Measurements from ENCODE around the gene LHFPL6. TPM values are rescaled to one million over a fixed set of nuclear protein-coding genes. Genes with fewer than 3 reads are reported as not detected.

LHFPL6 gene
- total RNA-seq, 1 experiment from 2014 or later, result 3.6 TPM

GRCh38 chr13:39486758-39487157 lies 116.2 kb downstream of the LHFPL6 start:
- TF ChIP-seq CTCF (IDR thresholded peaks at IDR 0.05; ENCODE audit: insufficient read depth in 1 of 2, low read depth in 1 of 2, low read length in 1 of 2, severe bottlenecking in 1 of 2, unreplicated experiment in 1 of 2), result no peak
- DNase-seq, result no peak
- H3K36me3 Mint-ChIP-seq (ENCODE audit: insufficient read depth, unreplicated experiment), result no peaks in the 10 kb centered on the region
- no peak overlapping the region for H3K27ac Mint-ChIP-seq (ENCODE audit: unreplicated experiment)
- H3K4me3 Mint-ChIP-seq (ENCODE audit: unreplicated experiment), result no peak overlapping the region
- Histone ChIP-seq H3K36me3 (ENCODE audit: control insufficient read depth, insufficient read depth, low read length) (no peaks in the 10 kb centered on the region), H3K27me3 (replicated peaks; ENCODE audit: control insufficient read depth, insufficient read depth, low read length) (no peaks in the 10 kb centered on the region; the same call in 1 of the 2 replicates), H3K4me3 (ENCODE audit: low read depth, low read length) (no peak overlapping the region), H3K9me3 (no peaks in the 10 kb centered on the region), H3K4me1 (no peaks in the 10 kb centered on the region)
- peaks cover 7% of the 10 kb centered on the region for H3K4me1 Mint-ChIP-seq (ENCODE audit: low read depth, unreplicated experiment)
- no peaks in the 10 kb centered on the region for H3K9me3 Mint-ChIP-seq (ENCODE audit: unreplicated experiment)
- BruUV-seq (replicated peaks), result no TSS peak
- intact Hi-C loops (cut with micrococcal nuclease; ENCODE audit: unreplicated experiment), result no loop called here
- peaks cover 10% of the 10 kb centered on the region for H3K27me3 Mint-ChIP-seq (ENCODE audit: insufficient read depth, unreplicated experiment)
- ChIA-PET POLR2A (no interaction called here), CTCF (no interaction called here)

GRCh38 chr13:39485314-39485700 lies 117.7 kb downstream of the LHFPL6 start:
- ChIA-PET CTCF (no interaction called here), POLR2A (no interaction called here)
- no peak for DNase-seq
- TF ChIP-seq CTCF (IDR thresholded peaks at IDR 0.05; ENCODE audit: insufficient read depth in 1 of 2, low read depth in 1 of 2, low read length in 1 of 2, severe bottlenecking in 1 of 2, unreplicated experiment in 1 of 2), result no peak
- Mint-ChIP-seq H3K27me3 (ENCODE audit: insufficient read depth, unreplicated experiment) (peaks cover 9% of the 10 kb centered on the region), H3K36me3 (ENCODE audit: insufficient read depth, unreplicated experiment) (no peaks in the 10 kb centered on the region), H3K4me1 (ENCODE audit: low read depth, unreplicated experiment) (peaks cover 5% of the 10 kb centered on the region), H3K9me3 (ENCODE audit: unreplicated experiment) (no peaks in the 10 kb centered on the region), H3K4me3 (ENCODE audit: unreplicated experiment) (no peak overlapping the region), H3K27ac (ENCODE audit: unreplicated experiment) (no peak overlapping the region)
- intact Hi-C loops (cut with micrococcal nuclease; ENCODE audit: unreplicated experiment), result no loop called here
- Histone ChIP-seq H3K36me3 (ENCODE audit: control insufficient read depth, insufficient read depth, low read length) (no peaks in the 10 kb centered on the region), H3K9me3 (no peaks in the 10 kb centered on the region), H3K4me3 (ENCODE audit: low read depth, low read length) (no peak overlapping the region), H3K27me3 (replicated peaks; ENCODE audit: control insufficient read depth, insufficient read depth, low read length) (no peaks in the 10 kb centered on the region; the same call in none of the 2 replicates), H3K4me1 (no peaks in the 10 kb centered on the region)
- BruUV-seq (replicated peaks), result no TSS peak

GRCh38 chr13:39484506-39485313 lies 118.3 kb downstream of the LHFPL6 start:
- ChIA-PET POLR2A (no interaction called here), CTCF (no interaction called here)
- Histone ChIP-seq H3K4me3 (ENCODE audit: low read depth, low read length) (no peak overlapping the region), H3K4me1 (no peaks in the 10 kb centered on the region), H3K9me3 (no peaks in the 10 kb centered on the region), H3K36me3 (ENCODE audit: control insufficient read depth, insufficient read depth, low read length) (no peaks in the 10 kb centered on the region), H3K27me3 (replicated peaks; ENCODE audit: control insufficient read depth, insufficient read depth, low read length) (no peaks in the 10 kb centered on the region; the same call in none of the 2 replicates)
- TF ChIP-seq CTCF (IDR thresholded peaks at IDR 0.05; ENCODE audit: insufficient read depth in 1 of 2, low read depth in 1 of 2, low read length in 1 of 2, severe bottlenecking in 1 of 2, unreplicated experiment in 1 of 2), result no peak
- Mint-ChIP-seq H3K27me3 (ENCODE audit: insufficient read depth, unreplicated experiment) (peaks cover 9% of the 10 kb centered on the region), H3K36me3 (ENCODE audit: insufficient read depth, unreplicated experiment) (no peaks in the 10 kb centered on the region), H3K4me1 (ENCODE audit: low read depth, unreplicated experiment) (no peaks in the 10 kb centered on the region), H3K4me3 (ENCODE audit: unreplicated experiment) (no peak overlapping the region), H3K9me3 (ENCODE audit: unreplicated experiment) (no peaks in the 10 kb centered on the region), H3K27ac (ENCODE audit: unreplicated experiment) (no peak overlapping the region)
- BruUV-seq (replicated peaks), result no TSS peak
- DNase-seq, result no peak
- intact Hi-C loops (cut with micrococcal nuclease; ENCODE audit: unreplicated experiment), result no loop called here
